SHP77 (cell line): Measurements from ENCODE around the gene RBPJL.

ENCODE experiments used
- DNase-seq, 2 experiments: peaks; one replicate each; lab custom pipeline; 2025; lab: John Stamatoyannopoulos, UW

The RBPJL gene

GRCh38 chr20:45362804-45363610 lies 56.4 kb downstream of the RBPJL start, which contains the start of gene SYS1:
Gene SYS1, plus strand, starts transcription at chr20:45363156. Its CDS starts 376 bp downstream, at chr20:45363532.
- DNase-seq = peak; percentile 95 to 97

DNA sequence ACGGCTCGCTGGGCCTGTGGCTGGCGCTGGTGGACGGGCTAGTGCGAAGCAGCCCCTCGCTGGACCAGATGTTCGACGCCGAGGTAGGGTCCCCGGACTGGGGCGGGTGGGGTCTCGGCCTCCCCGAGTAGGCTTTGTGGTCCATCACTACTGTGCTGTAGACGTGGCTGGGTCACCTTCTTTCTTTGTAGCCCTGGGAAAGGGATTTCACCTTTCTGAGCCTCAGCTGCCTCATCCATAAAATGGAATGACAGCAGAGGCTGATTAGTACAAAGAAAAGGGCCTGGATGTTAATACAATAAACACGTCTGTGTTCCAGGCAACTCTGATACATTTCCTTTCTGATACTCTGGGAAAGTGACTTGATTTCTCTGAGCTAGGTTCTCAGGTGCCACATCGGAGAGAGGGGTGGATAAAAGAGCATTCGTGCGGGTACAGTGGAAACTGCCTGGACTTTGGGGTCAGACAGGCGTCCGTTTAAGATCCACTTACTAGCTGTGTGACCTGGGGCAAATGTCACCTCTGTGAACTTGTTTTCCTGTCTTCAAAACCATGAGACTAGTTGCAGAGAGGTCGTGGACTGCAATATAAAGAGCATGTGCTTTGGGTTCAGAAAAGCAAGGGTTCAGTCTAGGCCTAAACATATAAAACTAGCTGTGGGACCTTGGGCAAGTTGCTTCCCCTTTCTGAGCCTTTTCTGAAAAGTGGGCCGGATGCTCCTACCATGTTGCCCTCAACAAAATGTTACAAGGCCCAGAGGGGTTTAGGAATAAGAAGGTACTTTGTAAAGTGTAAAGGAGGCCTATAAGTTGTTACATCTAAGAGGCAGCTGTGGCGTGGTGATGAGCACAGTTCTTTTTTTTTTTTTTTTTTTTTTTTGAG lies 57.2 kb downstream of the RBPJL start:
- no peak for DNase-seq

DNA sequence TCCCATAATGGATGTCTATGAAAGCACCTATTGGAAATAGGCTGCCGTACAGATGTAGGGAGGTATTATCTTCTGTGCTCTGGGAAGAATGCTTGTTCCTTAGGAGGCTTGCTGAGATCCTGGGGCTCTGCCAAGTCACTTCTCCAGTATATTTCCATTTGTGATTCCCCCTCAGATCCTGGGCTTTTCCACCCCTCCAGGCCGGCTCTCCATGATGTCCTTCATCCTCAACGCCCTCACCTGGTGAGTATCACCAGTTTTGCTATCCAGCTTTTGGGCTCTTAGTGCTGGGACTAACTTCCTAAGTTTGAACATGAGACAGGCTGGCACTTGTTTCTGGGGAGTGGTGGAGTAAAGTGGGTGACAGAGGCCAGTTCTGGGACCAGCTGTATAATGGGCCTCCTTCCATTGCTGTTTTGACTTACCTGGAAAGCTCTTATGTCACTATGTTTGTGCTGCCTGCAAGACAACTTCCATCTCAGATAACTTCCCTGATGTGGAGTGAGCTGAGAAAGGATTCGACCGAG lies 58.9 kb downstream of the RBPJL start:
- DNase-seq = no peak

- DNase-seq = no peak
Measured at GRCh38 chr20:45366192-45366591, 59.6 kb downstream of the RBPJL start.

- DNase-seq = no peak
Measured at GRCh38 chr20:45366631-45367030, 60.0 kb downstream of the RBPJL start.

GRCh38 chr20:45367126-45367525 lies 60.5 kb downstream of the RBPJL start:
- no peak for DNase-seq
